ENCODE results near the gene FKBP3. TPM values are rescaled to one million over a fixed set of nuclear protein-coding genes. Genes with fewer than 3 reads are reported as not detected.

The FKBP3 gene
- total and polyA plus RNA-seq, 2 of the 13 experiments (the other 11 are each of a cell fraction or from before 2014, with no cell fraction given), result 57.0 to 87.6 TPM

DNA sequence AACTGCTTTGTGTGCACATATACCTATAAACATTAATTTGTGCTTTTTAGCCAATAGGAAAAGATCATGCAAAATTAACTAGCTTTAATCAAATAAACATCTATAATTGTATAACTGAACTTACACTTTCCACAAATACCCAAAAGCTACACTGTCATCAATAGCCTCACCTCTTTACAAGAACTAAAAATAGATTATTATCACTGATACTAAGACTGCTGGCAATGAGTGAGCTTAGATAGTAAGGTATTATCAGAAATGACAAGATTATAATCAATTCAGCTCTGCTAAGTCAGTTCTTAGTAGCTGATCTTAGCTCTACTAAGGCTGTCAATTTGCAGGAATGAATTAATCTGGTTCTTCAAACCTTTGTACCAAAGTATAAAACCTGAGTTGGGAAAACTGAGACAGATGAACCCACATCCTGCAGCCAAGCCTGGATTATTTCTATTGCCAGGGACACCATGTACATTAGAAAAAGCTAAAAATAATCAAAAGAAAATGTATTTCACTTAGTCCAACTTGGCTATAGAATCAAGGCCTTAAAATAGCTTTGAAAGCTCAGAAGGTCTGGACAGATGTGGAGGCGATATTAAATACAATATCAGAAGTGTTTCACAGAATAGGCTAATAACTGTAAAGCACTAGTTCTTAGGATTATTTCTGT, 5.2 kb downstream of the FKBP3 start (continued):
- TF ChIP-seq, protein P1, sequence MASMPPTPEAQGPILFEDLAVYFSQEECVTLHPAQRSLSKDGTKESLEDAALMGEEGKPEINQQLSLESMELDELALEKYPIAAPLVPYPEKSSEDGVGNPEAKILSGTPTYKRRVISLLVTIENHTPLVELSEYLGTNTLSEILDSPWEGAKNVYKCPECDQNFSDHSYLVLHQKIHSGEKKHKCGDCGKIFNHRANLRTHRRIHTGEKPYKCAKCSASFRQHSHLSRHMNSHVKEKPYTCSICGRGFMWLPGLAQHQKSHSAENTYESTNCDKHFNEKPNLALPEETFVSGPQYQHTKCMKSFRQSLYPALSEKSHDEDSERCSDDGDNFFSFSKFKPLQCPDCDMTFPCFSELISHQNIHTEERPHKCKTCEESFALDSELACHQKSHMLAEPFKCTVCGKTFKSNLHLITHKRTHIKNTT (CRISPR knock-in tag; IDR thresholded peaks at IDR 0.05), result no peak
- TF ChIP-seq, protein P2, sequence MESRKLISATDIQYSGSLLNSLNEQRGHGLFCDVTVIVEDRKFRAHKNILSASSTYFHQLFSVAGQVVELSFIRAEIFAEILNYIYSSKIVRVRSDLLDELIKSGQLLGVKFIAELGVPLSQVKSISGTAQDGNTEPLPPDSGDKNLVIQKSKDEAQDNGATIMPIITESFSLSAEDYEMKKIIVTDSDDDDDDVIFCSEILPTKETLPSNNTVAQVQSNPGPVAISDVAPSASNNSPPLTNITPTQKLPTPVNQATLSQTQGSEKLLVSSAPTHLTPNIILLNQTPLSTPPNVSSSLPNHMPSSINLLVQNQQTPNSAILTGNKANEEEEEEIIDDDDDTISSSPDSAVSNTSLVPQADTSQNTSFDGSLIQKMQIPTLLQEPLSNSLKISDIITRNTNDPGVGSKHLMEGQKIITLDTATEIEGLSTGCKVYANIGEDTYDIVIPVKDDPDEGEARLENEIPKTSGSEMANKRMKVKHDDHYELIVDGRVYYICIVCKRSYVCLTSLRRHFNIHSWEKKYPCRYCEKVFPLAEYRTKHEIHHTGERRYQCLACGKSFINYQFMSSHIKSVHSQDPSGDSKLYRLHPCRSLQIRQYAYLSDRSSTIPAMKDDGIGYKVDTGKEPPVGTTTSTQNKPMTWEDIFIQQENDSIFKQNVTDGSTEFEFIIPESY (CRISPR knock-in tag; IDR thresholded peaks at IDR 0.05), result no peak
- TF ChIP-seq ZMYM4 (CRISPR knock-in tag; IDR thresholded peaks at IDR 0.05), result no peak
- no peak for TF ChIP-seq ATF1 (CRISPR knock-in tag; IDR thresholded peaks at IDR 0.05)
- no peak for TF ChIP-seq MTA1 (CRISPR knock-in tag; IDR thresholded peaks at IDR 0.05; ENCODE audit: borderline replicate concordance)
- no peak for TF ChIP-seq PTBP1 (IDR thresholded peaks at IDR 0.05; ENCODE audit: low read depth, low read length, poor library complexity, severe bottlenecking)

DNA sequence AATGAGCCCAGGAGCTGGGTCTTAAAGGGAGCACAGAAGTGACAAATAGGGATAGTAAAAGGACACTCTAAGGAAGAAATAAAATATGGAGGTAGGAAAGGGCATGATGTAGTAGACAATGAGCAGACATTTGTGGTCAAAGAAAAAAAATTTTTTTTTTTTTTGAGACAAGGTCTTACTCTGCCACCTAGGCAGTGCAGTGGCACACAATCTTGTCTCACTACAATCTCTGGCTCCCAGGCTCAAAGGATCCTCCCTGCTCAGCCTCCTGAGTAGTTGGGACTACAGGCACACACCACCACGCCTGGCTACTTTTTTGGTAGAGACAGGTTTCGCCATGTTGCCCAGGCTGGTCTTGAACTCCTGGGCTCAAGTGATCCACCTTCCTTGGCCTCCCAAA, 8.5 kb downstream of the FKBP3 start:
- peaks cover 0 to 15% of the 10 kb centered on the region in 2 experiments; a peak in 2 of 5 replicates for H3K36me3 ChIP-seq (replicated peaks in 1 of 2; ENCODE audit: control insufficient read depth in 1 of 2, insufficient read depth in 2 of 2, low read length in 2 of 2)
- WGBS (ENCODE audit: low lambda C conversion rate), result 100% methylated on average over 1 of the region's 2 CpGs
- FAIRE-seq (no peak), ATAC-seq (no peak), DNase-seq (ENCODE audit: low spot score) (no peak)
- POLR2A ChIA-PET, result no interaction called here
- peaks cover 5% of the 10 kb centered on the region; the same call in 1 of the 2 replicates for H3K4me1 ChIP-seq (ENCODE audit: insufficient read depth, low read length)
- TF ChIP-seq WIZ (CRISPR knock-in tag; IDR thresholded peaks at IDR 0.05) (no peak), ATF2 (CRISPR knock-in tag; IDR thresholded peaks at IDR 0.05) (no peak), SNAPC2 (CRISPR knock-in tag; IDR thresholded peaks at IDR 0.05) (no peak), ZNF747 (CRISPR knock-in tag; IDR thresholded peaks at IDR 0.05; ENCODE audit: borderline replicate concordance) (no peak), HNRNPH1 (optimal IDR thresholded peaks at IDR 0.05; ENCODE audit: low read depth, low read length) (no peak), SMARCE1 (IDR thresholded peaks at IDR 0.05; ENCODE audit: borderline replicate concordance) (no peak), MLLT10 (CRISPR knock-in tag; IDR thresholded peaks at IDR 0.05) (no peak)
- CTCF ChIA-PET (ENCODE audit: low intra/inter-chr PET ratio, low total read pairs), result no interaction called here
- no peak overlapping the region for H3K4me3 ChIP-seq (replicated peaks in 1 of 3; ENCODE audit: insufficient read depth in 1 of 3, low read depth in 2 of 3, low read length in 3 of 3)
- no peak overlapping the region for H2AFZ ChIP-seq (ENCODE audit: low read length)
- H4K20me1 ChIP-seq (ENCODE audit: insufficient read depth, low read length), result no peaks in the 10 kb centered on the region; the same call in 1 of the 2 replicates
- intact Hi-C loops (cut with micrococcal nuclease; ENCODE audit: unreplicated experiment), result no loop called here
- H3K4me2 ChIP-seq (ENCODE audit: low read depth, low read length), result no peak overlapping the region
- no peaks in the 10 kb centered on the region for H3K9me3 ChIP-seq (ENCODE audit: low read length)
- no peaks in the 10 kb centered on the region for H3K27me3 ChIP-seq (ENCODE audit: control insufficient read depth in 1 of 2, insufficient read depth in 2 of 2, low read length in 2 of 2)
- no TSS peak for BruUV-seq (replicated peaks)
- H3K9ac ChIP-seq (ENCODE audit: insufficient read depth, low read depth, low read length), result no peak overlapping the region
- no peak overlapping the region for H3K27ac ChIP-seq (ENCODE audit: extremely low read length, insufficient read depth, low read length)
- H3K79me2 ChIP-seq (ENCODE audit: insufficient read depth, low read length), result peaks cover 5% of the 10 kb centered on the region
- in situ Hi-C loops (cut with HindIII; ENCODE audit: extremely low pct_ligation_motif_present, low pct_unique_long_range_greater_than_20kb), result no loop called here
